ENCODE measurements around the gene LAMA2. TPM values are rescaled to one million over a fixed set of nuclear protein-coding genes. Genes with fewer than 3 reads are reported as not detected.

LAMA2 gene
- polyA plus RNA-seq, 1 donor: 151 TPM

DNA sequence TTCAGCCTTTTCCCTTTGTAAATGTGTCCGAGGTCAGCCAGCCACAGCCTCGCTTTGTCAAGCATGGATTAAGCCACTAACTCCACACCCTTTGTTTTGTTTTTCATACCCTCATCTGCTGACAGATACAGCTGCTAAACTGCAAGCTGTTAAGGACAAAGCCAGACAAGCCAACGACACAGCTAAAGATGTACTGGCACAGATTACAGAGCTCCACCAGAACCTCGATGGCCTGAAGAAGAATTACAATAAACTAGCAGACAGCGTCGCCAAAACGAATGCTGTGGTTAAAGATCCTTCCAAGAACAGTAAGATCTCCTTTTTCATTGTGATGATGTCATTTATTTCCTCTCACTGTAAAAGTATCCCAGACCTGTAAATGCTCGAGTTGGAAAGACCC lies 557.8 kb downstream of the LAMA2 start:
- no peak for DNase-seq (ENCODE audit: low read depth)

DNA sequence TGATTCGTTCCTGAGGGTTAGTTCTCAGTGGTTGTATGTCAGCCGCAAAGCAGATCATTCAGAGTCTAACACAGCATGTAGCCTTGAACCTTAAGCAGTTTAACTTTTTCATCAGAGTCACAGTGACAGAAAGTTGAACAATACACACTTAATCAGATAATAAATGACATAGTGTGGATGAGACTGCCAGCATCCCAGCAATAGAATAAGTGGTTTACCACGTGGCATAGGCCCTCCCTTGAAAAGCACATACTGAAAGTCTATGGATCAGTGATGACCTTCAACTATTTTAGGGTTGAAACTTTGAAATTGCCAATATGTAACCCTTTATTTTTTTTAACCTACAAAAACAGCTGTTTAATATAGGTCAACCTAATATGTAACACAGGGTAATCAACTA lies 561.7 kb downstream of the LAMA2 start:
- no peak for DNase-seq (ENCODE audit: low read depth)

DNA sequence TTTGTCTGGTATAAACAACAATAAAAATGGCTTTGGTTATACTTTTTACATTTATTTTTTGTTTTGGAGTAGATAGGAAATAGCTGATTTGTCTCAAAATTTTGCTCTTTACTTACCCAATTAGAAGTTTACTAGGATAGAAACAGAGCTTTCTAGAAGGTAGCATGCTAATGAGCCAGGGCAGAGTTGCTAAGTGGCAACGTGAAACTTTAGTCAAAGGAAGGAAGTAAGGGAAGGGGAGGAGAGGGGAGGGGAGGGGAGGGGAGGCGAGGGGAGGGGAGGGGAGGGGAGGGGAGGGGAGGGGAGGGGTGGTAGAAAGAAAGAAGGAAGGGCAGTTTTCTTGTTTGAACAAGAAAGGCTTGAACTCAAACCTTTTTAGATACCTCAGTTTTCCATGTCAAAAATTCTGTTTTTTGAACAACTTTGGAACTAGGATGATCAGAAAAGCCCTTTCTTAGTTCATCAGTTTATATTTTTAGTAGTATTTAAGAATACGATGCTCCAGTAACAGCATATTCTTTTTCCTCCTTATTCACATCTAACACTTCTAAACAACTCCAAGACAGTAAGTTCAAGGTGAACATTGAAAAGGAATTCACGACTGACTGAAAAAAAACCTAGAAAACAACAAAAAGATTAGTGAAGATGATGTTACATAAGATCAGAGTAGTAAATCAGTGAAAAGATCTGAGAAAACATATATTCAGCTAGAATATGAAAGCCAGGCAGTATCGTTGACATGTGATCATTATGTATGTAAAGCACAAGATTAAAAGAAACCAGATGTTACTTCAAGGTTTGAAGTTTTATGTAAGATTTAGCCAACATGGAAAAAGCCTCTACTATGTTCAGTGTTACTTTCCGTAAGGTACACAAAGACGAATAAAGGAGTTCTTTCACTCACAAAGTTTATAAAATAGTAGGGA lies 563.6 kb downstream of the LAMA2 start:
- no peak for DNase-seq (ENCODE audit: low read depth)

DNA sequence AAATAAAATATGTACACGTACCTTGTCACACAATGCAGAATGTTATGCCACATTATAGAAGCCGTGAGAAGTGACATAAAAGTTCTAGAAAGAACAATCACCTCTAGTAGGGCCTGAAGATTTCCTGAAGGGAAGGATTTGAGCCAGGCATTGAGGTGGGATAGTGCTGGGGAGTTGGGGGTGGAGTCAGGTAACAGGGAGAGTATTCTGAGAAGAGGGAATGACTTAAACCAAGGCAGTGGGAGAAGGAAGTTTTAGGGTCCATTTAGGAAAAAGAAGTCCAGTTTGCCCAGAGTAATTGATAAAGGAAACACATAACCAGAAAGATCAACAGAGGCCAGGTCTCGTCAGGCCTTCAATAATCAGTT lies 564.2 kb downstream of the LAMA2 start:
- no peak for DNase-seq (ENCODE audit: low read depth)

DNA sequence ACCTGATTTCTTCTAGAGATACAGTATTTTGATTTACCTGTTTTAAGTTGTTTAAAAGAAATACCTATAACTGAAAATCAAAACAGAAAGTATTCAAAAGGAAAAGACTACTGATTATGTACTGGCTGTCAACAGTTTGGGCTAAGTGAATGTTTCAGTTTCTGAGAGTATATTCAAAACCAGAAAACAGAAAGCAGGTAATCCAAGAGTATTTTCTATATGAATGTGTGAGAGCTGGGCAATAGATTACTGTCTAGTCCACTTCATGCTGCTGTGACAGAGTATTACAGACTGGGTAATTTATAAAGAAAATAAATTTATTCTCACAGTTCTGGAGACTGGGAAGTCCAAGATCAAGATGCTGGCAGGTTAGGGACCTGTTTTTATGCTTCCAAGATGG lies 566.0 kb downstream of the LAMA2 start:
- DNase-seq (ENCODE audit: low read depth): no peak

DNA sequence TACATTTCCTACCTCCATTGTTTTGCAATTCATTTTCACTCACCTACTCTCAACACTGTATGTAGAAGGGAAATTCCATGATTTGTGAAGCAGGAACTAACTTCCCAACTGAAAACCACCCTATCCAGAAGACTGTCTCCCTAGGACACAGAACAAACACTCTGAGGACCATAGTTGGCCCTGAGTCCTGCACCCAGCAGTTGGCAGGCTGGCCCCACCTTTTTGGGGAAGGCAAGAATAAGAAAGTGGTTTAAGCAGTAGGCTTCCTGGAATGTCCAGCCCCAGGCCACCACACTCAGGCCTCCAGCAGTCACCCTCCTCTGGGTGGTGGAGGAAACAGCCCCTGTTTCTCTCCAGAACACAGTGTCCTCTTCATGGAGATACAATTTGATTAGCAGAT lies 568.2 kb downstream of the LAMA2 start:
- no peak for DNase-seq (ENCODE audit: low read depth)

DNA sequence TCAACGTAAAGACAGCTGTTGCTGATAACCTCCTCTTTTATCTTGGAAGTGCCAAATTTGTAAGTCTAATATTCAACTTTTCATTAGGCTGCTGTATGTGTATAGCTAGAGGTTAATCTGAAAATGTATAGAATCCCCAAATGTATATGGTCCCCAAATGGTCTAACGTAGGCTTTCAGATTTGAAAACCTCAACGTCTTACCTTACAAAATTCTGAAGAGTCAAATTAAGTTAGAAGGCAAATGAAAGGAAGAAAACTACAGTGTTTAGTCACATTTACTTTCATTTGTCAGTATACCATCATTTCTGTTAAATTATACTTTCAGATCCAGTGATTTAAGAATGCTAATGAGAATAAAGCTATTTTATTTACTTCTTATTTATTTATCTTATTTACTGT lies 570.1 kb downstream of the LAMA2 start:
- no peak for DNase-seq (ENCODE audit: low read depth)

DNA sequence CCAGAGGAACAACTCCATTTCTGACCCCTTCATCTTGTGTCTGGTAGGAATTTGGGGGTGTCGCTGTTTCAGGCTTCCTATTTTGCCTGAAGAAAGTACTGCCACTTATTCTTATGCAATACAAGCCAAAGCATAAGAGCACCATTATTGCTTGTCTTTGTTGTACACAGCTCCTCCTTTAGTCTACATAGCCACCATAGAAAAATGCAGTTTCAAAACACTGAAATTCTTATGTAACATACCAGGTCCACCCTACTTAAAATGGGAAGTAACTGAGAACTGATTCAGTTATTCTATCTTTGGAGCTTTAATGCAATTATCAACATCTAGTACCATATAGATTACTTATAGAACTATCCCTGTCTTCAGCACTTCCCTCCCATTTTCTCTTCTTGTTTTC lies 571.5 kb downstream of the LAMA2 start:
- no peak for DNase-seq (ENCODE audit: low read depth)

DNA sequence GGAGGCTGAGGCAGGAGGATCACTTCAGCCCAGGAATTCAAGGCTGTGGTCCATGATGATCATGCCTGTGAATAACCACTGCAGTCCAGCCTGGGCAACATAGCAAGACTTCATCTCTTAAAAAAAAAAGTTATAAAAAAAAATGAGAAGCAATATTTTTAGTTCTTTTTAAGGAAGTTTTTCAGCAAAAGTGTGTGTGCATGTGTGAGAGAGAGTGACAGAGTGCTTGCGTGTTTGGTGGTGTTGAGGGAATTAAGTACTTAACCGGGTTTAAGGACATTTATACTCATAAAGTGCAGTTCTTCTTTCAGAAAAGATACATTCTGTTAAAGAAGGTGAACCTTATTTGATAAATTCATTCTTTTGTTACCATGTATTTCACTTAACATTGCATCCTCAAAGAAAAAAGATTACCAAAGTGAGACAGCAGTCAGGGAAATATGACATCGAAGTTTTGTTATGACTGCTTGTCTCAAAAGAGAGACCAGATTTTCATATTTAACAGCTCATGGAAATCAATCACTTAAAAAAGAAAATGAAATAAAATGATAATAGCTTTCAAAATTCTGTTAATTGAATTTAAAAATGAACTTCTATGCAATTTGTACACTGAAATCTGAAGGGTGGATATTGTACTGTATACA lies 572.3 kb downstream of the LAMA2 start:
- no peak for DNase-seq (ENCODE audit: low read depth)

DNA sequence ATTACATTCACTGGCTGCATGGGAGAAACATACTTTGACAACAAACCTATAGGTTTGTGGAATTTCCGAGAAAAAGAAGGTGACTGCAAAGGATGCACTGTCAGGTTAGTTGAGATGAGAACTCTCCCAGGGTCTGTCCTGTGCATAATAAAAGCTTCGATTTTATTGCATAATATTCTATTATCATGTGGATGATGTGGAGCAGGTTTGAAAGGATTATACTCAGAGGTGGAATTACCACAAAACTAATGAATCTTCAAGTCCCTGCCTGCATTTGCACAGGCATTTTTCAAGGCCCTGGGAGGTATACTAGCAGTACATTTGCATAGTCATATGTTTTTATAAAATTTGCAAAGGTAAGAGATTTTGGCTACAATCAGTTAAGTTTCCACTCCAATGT lies 577.3 kb downstream of the LAMA2 start:
- no peak for DNase-seq (ENCODE audit: low read depth)

DNA sequence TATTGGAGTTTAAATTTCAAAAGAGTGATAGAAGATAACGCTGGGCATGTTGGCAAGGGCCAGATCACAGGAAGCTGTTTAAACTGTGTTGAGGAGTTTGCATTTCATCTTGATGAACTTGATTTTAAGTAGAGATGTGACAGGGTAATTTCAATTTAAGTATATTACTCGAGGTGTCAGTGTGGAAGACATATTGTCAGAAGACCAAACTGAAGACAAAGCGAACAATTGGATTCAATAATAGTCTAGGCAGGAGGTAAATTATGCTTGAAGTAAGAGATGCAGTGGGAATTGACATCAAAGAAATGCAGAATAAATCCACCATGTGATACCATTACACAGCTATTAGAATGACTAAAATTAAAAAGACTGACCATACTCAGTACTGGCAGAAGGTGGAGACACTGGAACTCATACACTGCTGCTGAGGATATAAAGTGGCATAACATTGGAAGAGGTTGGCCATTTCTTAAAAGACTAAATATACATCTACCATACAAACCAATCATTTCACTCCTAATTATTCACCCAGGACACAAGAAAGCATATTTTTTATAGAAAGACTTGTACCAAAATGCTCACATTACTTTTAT lies 586.2 kb downstream of the LAMA2 start:
- DNase-seq (ENCODE audit: low read depth): no peak

DNA sequence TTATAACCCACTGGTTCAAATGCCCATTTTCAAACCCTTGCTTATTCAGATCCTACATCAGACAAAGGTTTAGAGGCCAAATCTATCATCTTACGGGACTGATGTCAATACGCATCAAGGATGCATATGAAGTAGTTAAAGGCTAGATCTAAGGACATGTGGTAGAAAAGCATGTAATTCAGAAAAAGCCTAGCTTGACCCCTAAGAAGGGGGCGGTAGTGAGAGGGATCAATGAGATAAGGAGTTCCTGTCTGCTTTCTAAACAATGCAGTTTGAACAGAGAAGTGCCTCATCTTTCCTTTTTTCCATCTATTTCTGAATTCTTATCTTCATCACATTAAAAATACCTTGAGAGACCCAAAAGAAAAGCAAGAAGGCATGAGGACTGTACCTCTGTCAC lies 589.3 kb downstream of the LAMA2 start:
- no peak for DNase-seq (ENCODE audit: low read depth)

DNA sequence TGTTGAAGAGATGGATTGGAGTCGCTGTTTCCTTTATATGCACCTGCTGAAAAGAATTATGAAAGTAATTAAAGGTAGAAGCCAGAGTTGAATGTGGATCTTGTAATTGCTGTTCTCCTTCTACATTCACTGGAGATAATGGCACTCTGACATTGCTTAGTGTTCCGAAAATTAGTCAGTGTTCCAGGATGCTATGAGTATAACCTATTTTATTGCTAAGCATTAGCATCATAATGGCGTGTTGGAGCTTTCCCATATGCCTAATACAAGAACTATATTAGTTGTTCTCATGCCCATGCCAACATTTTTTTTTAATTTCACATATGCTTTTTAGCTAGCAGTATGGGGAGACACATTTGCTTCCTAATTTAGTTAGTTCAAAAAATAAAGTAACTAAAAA lies 590.6 kb downstream of the LAMA2 start:
- no peak for DNase-seq (ENCODE audit: low read depth)

DNA sequence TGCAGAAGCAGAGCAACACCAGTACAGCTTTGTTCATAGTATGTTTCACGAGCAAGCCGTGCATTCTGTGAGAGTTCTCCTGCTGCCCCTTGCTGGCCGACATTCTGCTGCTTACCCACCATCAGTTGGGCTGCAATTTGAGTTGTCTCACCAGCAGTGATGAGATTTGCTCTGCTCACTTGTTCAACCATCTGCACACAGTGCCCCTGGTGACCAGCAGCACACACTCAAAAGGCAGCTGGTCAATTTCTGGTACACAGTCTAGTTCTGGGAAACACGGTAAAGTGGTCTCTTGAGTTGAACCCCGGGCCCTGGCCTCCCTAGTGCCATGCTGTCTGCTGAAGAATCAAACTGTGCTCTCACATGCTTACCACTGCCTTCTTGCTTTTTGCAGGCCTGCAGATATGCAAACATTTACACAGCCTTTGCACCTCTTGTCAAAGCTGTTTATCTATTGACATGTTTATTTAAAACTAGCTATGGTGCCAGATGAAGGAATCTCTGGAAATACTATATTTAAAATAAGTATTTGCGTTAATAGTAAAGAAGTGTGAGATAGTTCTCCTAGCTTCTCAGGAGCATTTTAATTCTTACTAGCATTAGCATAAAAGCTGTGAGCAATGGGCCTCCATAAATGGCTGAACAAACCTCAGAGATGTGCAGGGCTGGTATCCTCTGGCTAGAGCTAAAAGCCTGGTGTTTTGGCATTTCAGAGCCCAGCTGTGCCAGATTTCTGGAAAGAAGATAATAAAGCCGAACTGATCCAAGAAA lies 592.7 kb downstream of the LAMA2 start:
- no peak for DNase-seq (ENCODE audit: low read depth)

DNA sequence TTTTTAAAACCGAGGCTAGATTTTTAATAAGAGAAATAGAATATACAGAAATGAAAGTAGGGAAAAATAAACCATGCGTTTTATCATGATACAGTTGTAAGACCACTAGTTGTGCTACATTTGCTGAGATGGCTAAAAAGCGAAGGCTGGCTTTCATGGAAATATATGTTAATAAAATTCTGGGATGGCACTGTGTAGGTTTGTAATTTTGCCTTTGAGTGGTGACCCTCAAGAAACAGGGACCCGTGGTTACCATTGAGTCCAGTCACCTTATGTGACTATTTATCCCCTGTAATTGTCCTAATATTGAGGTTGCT lies 593.3 kb downstream of the LAMA2 start:
- DNase-seq (ENCODE audit: low read depth): no peak

DNA sequence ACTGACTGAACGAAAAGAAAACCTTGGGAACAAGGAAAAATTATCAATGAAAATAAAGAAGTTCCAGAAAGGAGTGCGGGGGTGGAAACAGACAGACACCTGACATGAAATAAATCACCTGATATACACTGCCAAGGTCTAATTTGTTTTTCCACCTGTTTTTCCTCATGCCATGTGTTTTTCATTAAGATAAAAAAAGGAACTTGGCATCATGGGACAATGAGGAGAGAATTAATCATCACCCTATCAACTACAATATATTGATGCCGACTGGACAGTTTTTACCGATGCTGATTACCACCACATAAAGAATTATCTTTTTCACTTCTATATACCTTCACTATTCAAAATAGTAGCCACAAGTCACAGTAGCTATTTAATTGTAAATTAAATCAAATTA lies 593.9 kb downstream of the LAMA2 start:
- no peak for DNase-seq (ENCODE audit: low read depth)

DNA sequence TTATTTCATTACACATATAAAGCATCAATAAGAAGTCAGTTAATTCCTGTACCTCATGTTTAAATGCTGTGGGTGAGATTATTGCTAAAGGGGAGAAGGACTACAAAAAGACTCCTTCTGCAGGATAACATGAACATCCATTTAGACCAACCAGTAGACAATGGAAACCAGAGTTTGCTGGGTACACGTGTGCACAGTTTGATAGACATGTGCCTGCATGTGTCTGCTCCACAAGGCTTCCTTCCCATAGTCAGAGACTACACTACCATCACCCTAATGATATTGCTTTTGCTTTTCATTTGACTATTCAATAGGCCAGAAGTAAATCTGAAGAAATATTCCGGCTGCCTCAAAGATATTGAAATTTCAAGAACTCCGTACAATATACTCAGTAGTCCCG lies 595.4 kb downstream of the LAMA2 start:
- no peak for DNase-seq (ENCODE audit: low read depth)

DNA sequence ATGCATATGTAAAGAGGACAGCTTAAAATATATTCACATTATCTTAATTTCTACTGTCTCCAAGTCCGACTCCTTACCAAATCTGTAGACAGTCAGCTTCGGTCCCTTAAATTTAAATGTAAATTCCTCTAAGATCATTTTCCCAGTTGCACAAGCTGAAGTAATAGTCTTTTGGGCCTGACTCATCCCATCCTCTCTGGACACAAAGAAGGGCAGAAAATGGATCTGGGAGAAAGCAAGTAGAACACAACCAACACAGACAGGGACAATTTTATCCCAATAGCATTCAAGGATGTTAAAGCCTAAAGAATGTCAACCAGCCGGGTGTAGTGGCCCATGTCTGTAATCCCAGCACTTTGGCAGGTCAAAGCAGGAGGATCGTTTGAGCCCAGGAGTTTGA lies 598.8 kb downstream of the LAMA2 start:
- no peak for DNase-seq (ENCODE audit: low read depth)

DNA sequence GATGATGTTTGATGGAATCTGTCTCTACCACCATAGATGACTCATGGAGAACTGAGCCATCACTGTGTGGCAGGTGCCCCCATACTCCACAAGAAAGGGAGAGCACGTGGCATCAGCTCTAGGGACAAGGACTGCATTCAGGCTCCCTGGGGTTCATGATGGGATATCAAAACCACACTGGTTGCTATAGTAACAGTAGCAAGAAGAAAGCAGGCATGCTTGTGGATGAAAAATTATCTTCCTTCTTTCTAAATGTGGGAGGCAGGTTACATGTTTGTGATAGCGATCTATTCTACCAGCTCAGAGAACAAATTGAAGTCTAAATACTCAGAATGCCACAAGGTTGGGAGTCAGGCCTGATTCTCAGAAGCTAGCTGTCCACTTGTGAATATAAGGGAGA lies 602.8 kb downstream of the LAMA2 start:
- DNase-seq (ENCODE audit: low read depth): no peak

DNA sequence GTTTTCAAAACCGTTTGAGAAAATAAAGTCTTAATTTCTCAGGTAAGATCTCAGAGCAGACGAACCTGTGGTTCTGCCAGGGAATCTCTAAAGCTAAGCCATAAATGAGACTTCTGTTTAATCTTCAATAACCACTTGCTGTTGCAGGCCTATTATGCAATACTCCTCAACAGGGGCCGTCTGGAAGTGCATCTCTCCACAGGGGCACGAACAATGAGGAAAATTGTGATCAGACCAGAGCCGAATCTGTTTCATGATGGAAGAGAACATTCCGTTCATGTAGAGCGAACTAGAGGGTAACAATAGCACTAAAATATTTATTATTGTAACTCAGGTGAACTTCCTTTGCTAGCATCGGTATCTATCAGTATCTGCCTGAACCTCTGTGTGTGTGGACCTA lies 603.4 kb downstream of the LAMA2 start:
- DNase-seq (ENCODE audit: low read depth): no peak

DNA sequence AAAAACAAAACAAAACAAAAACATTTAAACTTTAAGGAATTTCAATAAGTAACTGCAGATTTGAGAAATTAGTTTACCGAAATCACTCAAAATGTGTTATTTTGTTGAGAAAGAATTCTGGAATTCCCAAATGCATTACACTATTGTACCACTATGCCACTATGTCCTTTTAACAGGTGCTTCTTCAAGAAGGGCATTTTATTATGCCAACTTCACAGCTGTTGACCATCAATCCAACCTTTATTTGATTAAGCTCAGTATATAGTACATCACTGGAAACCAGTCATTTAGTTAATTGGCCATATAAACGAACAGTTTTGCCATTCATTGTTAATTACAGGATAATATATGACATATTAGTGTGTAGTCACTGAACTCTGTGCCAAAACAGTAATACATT lies 605.4 kb downstream of the LAMA2 start:
- DNase-seq (ENCODE audit: low read depth): no peak

DNA sequence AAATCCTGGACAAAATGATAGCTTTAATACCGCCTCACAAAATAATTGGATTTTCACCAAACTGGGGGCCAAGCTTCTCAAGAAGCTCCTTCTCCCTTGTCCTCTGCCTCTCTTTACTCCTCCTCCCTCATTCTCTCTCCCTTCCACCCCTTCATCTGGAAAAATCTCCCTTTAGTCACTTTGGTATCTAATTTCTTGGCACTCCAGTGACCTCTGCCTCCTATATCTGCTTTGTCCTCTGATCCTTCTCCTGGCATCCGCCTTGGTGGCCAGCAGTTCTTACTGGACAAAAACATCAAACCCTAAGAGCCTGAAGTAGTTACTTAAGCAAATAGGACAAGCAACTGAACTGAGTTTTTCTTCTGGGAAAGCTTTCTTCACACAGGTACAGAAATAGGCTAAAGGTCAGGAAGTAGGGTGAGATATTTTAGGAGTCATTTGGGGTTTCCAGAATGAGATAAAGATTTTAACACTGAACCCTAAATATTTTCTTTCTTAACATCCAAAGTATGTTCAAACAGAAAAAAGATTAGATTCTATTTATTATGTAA lies 606.4 kb downstream of the LAMA2 start:
- DNase-seq (ENCODE audit: low read depth): no peak

Data from forelimb muscle (tissue), 1 donor.